NOMO-1 (cell line): Measurements from ENCODE around the gene EDA.

Experiments used
- DNase-seq, 2 experiments: peaks; one replicate each; lab custom pipeline; 2025; ENCODE audit not compliant: unreplicated experiment in 2 of 2; lab: John Stamatoyannopoulos, UW

Gene EDA

GRCh38 chrX:69615779-69616456 lies at the start of gene EDA:
Gene EDA, plus strand, starts transcription at chrX:69616113.
- DNase-seq: peak in 1 of 2 experiments; percentile 7

GRCh38 chrX:69568828-69569227 lies 47.1 kb upstream of the EDA start:
- no peak for DNase-seq

GRCh38 chrX:69597399-69597798 lies 18.5 kb upstream of the EDA start:
- no peak for DNase-seq

- no peak for DNase-seq
These were observed 15.7 kb upstream of the EDA start for GRCh38 chrX:69600182-69600581.

- DNase-seq: no peak
These were observed 12.2 kb upstream of the EDA start for GRCh38 chrX:69603566-69604194.

- DNase-seq: no peak
These were observed 10.4 kb upstream of the EDA start for GRCh38 chrX:69605521-69605920.

GRCh38 chrX:69607616-69608015 lies 8.3 kb upstream of the EDA start:
- no peak for DNase-seq

GRCh38 chrX:69613946-69614345 lies 2.0 kb upstream of the EDA start:
- DNase-seq: no peak

GRCh38 chrX:69614886-69615285 lies 1.0 kb upstream of the EDA start:
- no peak for DNase-seq

GRCh38 chrX:69615342-69615741 lies 571 bp upstream of the EDA start:
- no peak for DNase-seq

- DNase-seq: no peak
These were observed 717 bp downstream of the EDA start for GRCh38 chrX:69616457-69617203.

GRCh38 chrX:69618803-69619202 lies 2.9 kb downstream of the EDA start:
- DNase-seq: peak in 1 of 2 experiments; percentile 2

GRCh38 chrX:69626129-69626528 lies 10.2 kb downstream of the EDA start:
- no peak for DNase-seq

GRCh38 chrX:69627744-69628143 lies 11.8 kb downstream of the EDA start:
- no peak for DNase-seq

- DNase-seq: no peak
These were observed 14.2 kb downstream of the EDA start for GRCh38 chrX:69630147-69630546.

GRCh38 chrX:69664693-69665092 lies 48.8 kb downstream of the EDA start:
- no peak for DNase-seq

- DNase-seq: no peak
These were observed 54.2 kb downstream of the EDA start for GRCh38 chrX:69670001-69670555.

- no peak for DNase-seq
These were observed 59.0 kb downstream of the EDA start for GRCh38 chrX:69674891-69675290.

GRCh38 chrX:69705818-69706217 lies 89.9 kb downstream of the EDA start:
- DNase-seq: no peak

GRCh38 chrX:69718102-69718501 lies 102.2 kb downstream of the EDA start:
- DNase-seq: no peak

GRCh38 chrX:69724307-69724706 lies 108.4 kb downstream of the EDA start:
- DNase-seq: no peak

- no peak for DNase-seq
These were observed 124.4 kb downstream of the EDA start for GRCh38 chrX:69740317-69740716.
